GM11168 (cell line): ENCODE data around the gene RFT1.
"Not testable (repeated sequence)": the region's sequence is repeated elsewhere in the genome, so short reads cannot be mapped to it uniquely, and the experiment has no call there.

ENCODE experiments used
- in situ Hi-C: fragments of 300-500 bp; cut with MboI; formaldehyde crosslinking; loops from one replicate; pipeline ENCODE4 v1.12.0; 2022; ENCODE audit warnings: low sequenced_read_pairs; ENCODE audit not compliant: unreplicated experiment

Gene RFT1

GRCh38 chr3:53073553-53074365 is 56.5 kb downstream of the RFT1 start:
- in situ Hi-C loops: no loop called here

GRCh38 chr3:53072653-53073552 is 57.3 kb downstream of the RFT1 start:
- in situ Hi-C loops: no loop called here

- in situ Hi-C loops: no loop called here
Observed at GRCh38 chr3:53071882-53072431, 58.3 kb downstream of the RFT1 start.

DNA sequence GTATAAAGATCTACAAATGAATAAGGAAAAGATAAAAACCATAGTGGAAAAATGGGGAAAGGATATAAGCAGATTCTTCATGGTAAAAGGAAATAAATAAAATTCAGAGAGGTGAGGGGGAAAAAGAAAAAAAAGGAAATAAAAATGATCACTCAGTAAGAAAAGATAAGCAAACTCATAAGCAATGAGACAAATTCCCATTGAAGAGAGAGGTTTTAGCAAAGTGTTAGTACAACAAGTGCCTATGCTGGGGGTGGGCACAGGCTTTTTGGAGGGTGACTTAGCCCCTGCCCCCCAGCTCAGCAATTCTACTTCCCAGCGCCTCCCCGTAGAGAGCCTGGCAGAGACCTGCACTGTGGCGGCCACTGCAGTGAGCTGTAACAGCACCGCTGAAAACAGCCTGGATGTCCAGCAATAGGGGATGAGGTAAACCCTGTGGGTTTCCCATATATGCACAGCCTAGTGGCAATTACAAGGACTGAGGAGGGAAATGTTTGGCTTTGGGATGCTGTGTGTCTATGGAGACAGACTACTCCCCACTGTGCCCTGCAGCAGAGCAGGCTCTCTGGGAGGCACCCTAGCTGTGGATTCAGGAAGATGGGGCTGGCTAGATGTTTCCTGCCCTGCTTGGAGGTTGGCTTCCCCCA is 60.7 kb downstream of the RFT1 start:
- in situ Hi-C loops: no loop called here

DNA sequence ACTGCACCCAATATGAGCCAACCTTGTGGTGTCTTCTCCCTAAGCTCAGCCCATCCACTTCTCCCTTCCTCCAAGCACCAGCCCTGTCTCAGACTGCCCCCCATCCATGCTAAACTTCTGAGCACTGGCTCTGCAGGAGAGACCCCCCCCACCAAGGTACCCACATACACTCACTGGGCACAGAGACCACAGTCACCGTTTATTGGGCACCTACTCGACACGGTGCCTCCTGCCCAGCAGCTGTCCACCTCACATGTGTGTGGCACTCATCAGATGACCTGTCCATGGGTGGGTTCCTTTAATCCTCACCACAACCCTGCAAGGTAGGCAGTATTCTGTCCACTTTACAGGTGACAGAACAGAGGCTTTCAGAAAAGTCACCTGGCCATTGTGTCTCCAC is 62.1 kb downstream of the RFT1 start:
- in situ Hi-C loops: no loop called here

- in situ Hi-C loops: no loop called here
Observed at GRCh38 chr3:53067567-53067966, 62.7 kb downstream of the RFT1 start.

DNA sequence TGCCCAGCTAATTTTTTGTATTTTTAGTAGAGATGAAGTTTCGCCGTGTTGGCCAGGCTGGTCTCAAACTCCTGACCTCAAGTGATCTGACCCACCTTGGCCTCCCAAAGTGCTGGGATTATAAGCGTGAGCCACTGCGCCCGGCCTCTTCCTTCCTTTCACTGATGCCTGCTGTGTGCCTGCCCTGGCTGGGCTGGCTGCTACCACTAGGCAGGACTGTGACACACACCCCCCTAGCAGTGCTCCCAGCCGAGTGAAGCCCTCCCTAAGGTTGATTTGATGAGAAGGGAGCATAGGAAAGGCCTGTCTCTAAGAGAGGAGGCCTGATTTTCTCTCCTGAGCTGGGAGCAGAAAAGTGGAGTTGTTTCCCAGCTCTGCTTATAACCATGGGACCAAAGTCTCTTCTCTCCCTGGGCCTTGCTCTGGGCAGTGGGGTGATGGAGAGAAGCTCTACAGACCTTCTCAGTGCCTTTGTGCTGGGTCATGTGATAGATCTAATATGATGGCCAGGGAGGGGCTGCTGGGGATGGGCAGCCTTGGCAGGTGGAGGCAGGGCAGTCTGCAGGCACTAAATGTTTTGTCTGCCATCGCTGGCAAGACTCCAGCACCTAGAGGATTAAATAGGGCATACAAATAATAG is 64.3 kb downstream of the RFT1 start:
- in situ Hi-C loops: no loop called here

DNA sequence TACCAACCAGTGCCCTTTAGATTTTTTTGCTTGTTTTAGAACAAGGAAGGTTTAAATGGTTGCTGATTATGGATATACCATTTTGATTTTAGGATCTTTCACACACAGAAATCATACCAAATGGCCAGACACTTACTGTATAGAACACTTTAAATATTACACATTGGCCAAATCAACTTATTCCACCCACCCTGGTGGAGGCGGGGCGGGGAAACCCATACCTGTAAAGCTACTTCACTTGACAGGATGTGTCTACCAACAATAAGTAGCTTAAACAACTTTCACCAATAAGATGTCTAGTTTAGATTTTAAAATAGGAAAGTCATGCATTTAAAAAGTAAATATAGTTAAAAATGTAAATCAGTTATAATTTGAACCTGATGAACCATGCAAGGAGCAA is 67.3 kb downstream of the RFT1 start:
- in situ Hi-C loops: no loop called here

- in situ Hi-C loops: no loop called here
Observed at GRCh38 chr3:53056442-53056841, 73.8 kb downstream of the RFT1 start.

- in situ Hi-C loops: not testable (repeated sequence)
Observed at GRCh38 chr3:53054233-53054632, 76.0 kb downstream of the RFT1 start.

DNA sequence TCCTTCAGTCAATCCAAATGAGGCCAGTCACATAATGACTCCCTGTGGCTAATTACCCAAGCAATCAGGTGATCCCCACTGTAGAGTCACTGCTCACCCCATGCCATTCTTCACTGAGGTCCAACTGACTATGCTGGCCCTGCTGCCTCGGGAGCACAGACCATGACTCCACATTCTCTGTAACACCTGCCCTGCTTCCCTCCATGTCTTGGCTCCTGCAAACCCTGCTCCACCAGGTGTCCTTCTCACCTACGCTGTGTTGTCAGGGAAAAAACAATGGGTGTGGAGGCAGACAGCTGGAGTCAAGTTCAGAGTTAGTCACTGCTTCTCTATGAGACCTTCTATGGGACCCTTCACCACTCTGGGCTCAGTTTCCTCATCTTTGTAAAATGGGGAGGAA is 78.3 kb downstream of the RFT1 start:
- in situ Hi-C loops: no loop called here

DNA sequence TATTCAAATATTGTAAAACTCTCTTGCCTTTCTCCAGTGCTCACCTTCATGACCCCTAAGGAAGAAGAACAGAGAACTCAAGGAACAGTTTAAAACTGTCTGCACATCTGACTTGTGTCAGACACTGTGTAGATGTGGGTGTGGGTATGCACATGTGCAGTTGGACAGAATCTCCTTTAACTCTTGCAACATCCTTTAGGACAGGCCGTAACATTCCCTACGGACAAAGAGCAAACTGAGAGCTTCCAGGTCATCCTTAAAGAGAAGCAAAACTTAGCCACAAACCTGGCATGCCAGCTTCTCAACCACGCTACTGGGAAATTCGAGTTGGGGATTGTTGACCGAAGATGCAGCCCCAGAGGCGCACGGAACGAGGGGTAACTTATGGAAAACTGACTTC is 80.2 kb downstream of the RFT1 start:
- in situ Hi-C loops: no loop called here

DNA sequence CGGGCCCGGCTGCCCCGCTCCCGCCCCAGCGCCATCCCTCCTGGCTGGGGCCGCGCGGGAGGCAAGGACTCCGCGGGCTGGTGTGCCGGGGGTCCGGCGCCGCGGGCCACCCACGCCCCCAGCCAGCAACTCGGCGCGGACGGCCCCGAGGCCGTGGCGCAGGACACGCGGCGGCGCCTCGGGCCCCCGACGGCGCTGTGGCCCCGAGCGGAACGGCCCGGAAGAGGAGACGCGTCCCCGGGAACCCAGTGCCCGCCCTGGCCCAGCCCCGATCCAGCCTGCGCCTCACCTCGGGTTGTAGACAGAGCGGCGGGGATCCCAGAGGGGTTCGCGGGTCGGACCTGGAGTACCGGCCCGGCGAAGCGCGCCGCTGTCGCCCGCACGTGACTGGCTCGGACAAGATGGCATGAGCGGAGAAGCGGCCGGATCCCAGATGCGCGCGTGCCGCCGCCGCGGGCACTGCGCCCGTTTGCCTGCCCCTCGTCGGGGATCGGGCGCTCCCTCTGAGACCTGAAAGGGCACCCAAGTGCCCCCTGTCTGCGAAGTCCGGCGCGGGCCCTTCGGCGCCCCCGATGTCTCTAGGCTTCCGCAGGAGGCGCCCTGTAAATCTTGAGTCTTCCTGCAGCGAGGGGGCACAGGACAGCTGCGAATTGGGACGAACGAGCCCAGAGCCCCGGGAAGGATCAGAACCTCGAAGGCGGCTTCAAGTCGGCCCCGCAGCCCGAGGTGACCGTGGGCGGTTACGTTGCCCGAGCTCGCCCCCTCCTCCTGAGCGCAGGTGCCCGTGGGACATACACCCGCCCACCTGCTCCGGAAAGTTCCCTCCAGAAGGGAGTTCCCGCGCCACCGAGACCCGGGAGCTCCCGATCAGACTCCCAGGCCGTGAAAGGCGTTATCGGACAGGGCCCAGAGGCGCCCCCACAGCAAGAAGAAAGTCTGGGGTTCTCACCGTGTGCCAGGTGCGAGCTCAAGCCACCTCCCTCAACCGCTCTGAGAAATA is 83.8 kb downstream of the RFT1 start:
- in situ Hi-C loops: no loop called here

DNA sequence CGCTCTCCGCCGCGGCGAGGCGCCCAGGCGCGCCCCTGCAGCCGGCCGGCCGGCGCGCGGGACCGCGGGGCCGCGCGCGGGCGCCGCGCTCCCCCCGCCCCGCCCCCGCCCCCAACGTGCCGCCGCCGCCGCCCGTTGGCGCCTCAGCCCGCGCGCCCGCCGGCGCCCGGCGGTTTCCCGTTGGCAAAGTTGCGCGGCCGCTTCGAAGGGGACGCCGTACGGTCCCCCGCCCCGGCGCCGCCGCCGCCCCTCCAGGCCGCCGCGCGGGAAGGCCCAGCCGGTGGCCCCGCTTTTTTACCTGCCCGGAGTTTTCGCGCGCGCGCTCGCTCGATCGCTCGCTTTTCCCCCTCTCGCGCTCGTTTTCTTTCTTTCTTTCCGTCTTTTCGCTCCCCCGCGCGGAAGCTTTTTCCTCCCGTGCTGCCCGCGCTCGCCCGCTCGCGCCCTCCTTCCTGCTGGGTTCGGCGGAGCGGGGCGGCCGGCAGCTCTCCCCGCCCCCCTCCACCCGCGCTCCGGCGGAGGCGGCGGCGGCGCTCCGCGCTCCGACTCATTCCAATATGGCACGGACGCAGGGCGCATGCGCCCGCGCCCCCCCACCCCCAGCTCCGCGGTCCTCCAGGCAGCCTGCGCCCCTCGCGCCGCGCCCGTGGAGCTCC is 84.6 kb downstream of the RFT1 start, which contains the start of gene SFMBT1:
SFMBT1 (minus strand) TSS at position 556 of the 653 bp plus-strand sequence. CDS start 76,945 bp downstream, outside the sequence.
- in situ Hi-C loops: no loop called here

- in situ Hi-C loops: no loop called here
Observed at GRCh38 chr3:53044711-53045517, 85.3 kb downstream of the RFT1 start.

DNA sequence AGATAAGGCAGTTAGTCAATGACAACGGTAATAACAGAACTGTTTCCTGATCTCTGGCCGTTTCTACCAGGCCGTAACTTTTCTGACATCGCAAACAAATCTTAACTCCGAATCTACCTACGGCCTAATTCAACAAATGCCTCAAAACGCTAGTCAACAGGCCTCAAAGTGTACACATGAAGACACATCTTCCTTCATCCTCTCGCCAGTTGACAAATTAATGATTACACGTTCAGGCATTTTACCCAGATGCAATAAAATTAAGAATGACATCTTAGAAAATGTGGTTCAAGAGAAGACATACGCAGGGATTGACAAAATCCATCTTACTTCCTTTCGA is 85.9 kb downstream of the RFT1 start:
- in situ Hi-C loops: no loop called here

DNA sequence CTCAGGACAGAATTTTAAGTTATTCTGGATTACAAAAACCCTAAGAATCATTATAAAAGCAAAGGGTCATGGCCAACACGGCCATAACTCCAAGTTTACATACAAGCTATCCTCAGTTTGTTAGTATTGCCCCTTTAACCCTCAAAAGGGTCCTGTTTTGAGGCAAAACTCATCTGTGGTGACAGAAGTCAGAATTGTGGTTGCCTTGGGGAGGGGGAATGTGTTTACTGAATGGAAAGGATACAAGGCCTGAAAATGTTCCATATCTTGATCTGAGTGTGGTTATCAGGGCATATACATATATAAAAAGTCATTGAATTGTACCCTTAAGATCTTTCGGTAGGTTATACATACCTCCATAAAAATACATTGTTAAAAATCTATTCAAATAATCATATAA is 86.5 kb downstream of the RFT1 start:
- in situ Hi-C loops: no loop called here

GRCh38 chr3:53042651-53043050 is 87.6 kb downstream of the RFT1 start:
- in situ Hi-C loops: no loop called here
